Brain pericyte (primary cell): ENCODE measurements around the gene ELAVL1.
"Not testable (repeated sequence)": the region's sequence is repeated elsewhere in the genome, so short reads cannot be mapped to it uniquely, and the experiment has no call there.

Experiments
- DNase-seq: peaks from one replicate; pipeline ENCODE4 v3.0.0-alpha.2; 2012; ENCODE audit warnings: low read depth, low spot score

The ELAVL1 gene

GRCh38 chr19:8005534-8006256, at the start of gene ELAVL1:
Gene ELAVL1 (minus strand): TSS chr19:8005641. CDS start chr19:7991815, 13,826 bp downstream.
- DNase-seq, result peak; percentile 26

- no peak for DNase-seq
These were observed 48.7 kb upstream of the ELAVL1 start for GRCh38 chr19:8054169-8054568.

DNA sequence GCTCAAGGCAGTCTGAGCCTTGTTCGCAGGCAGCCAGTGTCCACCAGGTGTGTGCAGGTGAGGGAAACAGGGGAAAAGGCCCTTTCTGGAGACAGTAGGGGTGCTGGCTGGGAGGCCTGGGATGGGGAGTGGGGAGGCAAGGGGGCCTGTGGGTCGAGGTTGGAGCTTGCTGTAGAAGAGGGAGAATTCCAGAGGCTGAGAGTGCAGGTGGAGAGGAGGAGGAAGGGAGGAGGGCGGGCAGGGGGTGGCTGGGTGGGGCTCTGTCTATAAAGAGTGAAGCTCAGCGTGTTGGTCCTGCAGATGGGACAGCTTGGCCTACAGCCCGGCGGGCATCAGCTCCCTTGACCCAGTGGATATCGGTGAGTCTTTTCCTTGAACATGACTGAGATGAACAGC, 47.0 kb upstream of the ELAVL1 start, which contains the start of gene CCL25:
Gene CCL25 (plus strand): TSS at position 297 of the 396 bp plus-strand sequence. CDS start 290 bp downstream, outside the sequence.
- DNase-seq, result no peak

DNA sequence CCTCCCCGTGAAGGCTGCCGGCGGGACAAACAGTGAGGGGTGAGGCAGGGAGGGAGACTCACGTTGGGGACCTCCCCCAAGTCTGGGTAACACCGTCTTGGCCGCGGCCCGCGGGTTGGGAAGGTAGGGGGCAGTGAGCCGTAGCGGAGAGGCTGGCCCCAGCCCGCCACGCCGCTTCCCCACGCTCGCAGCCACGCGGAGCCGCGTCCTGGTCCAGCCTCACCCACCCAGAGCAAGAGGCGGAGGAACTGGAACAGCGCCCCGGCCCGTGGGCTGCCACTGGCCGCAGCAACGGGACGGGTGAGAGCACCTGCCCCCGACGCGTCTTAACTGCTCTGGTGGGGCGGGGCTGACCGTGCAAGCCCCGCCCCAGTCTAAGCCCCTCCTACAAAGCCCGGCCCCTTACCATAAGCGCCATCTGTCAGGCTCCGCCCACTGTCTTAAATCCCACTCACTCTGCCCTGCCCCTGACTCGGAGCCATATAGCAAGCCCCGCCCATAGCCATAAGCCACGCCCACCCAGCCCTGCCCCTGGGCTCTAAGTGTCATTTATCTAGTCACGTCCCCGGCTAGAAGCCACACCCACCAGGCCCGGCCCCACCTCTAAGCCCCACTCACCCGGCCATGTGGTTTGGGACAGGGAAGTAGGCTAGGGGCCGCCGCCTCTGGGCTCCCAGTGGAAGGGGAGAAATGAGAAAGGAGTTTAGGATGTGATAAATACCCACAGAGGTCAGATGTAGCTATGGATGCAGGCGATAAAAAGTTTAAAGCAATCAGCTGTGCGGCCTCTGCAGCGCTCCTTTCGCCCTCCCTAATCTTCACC, 45.0 kb upstream of the ELAVL1 start:
- DNase-seq, result no peak

- DNase-seq, result no peak
These were observed 41.2 kb upstream of the ELAVL1 start for GRCh38 chr19:8046569-8047165.

DNA sequence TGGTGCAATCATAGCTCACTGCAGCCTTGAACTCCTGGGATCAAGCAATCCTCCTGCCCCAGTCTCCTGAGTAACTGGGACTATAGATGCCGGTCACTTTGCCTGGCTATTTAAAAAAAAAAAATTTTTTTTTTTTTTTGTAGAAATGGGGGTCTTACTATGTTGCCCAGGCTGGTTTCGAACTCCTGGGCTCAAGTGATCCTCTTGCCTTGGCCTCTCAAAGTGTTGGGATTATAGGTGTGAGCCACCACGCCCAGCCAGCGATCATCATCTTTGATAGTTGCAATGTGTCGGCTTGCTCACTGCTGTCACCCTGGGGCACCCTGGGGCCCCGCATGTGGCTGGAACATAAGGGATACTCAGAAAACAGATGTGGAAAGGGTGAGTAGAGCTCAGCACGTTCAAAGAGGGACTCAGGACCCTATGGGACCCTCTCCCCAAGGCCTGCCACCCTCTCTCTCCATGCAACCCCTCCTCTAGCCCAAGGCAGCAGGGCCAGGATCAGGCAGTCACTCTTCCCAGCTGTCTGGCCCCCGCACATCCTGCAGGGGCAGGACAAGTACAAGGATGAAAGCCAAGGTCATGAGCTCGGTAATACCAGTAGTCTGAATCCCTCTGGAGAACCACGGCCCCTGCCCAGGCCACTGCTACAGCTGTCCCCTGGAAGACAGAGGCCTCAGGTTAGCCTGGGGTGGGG, 40.6 kb upstream of the ELAVL1 start:
- no peak for DNase-seq

- DNase-seq, result no peak
These were observed 38.6 kb upstream of the ELAVL1 start for GRCh38 chr19:8044018-8044417.

GRCh38 chr19:8042900-8043299, 37.5 kb upstream of the ELAVL1 start:
- DNase-seq, result no peak

- DNase-seq, result no peak
These were observed 36.1 kb upstream of the ELAVL1 start for GRCh38 chr19:8041531-8041931.

DNA sequence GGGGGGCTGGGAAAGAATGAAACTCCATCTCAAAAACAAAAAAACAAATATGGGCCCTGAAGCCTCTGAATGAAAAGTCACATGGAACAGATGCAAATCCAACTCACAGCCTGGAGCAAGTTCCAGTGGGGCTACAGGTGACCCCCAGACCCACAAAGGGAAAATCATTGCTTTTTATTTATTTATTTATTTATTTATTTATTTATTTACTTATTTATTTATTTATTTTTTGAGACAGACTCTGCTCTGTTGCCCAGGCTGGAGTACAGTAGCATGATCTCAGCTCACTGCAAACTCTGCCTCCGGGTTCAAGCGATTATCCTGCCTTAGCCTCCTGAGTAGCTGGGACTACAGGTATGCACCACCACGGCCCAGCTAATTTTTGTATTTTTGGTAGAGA, 33.8 kb upstream of the ELAVL1 start:
- DNase-seq, result no peak

GRCh38 chr19:8038815-8039214, 33.4 kb upstream of the ELAVL1 start:
- no peak for DNase-seq

GRCh38 chr19:8036434-8037099, 31.1 kb upstream of the ELAVL1 start:
- DNase-seq, result no peak

GRCh38 chr19:8034178-8034525, 28.7 kb upstream of the ELAVL1 start:
- DNase-seq, result no peak

GRCh38 chr19:8033287-8034177, 28.1 kb upstream of the ELAVL1 start:
- DNase-seq, result not testable (repeated sequence)

DNA sequence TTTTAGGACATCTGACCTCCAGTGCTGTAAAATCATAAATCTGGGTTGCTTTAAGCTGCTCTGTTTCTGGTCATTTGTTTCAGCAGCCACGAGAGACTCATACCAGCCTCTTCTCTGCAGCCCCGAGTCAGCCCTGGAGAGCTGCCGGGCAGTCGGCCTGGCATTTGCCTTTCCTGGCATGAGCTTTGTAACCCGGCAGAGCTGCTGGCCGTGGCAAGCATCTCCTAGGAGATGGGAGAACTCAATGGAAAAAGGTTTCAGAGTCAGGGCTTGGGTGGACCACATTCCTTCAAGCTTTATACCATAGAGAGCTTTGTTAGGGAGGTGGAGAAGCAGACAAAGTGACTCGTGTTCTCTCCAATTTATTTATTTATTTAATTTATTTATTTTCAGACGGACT, 25.5 kb upstream of the ELAVL1 start:
- no peak for DNase-seq

- DNase-seq, result no peak
These were observed 23.6 kb upstream of the ELAVL1 start for GRCh38 chr19:8028951-8029491.

- DNase-seq, result no peak
These were observed 19.9 kb upstream of the ELAVL1 start for GRCh38 chr19:8025316-8025715.

DNA sequence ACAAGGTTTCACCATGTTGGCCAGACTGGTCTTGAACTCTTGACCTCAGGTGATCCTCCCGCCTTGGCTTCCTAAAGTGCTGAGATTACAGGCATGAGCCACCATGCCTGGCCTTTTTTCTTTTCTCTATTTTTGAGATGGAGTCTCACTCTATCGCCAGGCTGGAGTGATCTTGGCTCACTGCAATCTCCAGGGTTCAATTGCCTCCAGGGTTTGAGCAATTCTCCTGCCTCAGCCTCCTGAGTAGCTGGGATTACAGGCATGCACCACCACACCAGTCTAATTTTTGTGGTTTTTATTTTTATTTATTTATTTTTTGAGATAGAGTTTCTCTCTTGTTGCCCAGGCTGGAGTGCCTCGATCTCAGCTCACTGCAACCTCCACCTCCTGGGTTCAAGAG, 18.8 kb upstream of the ELAVL1 start:
- DNase-seq, result not testable (repeated sequence)

- no peak for DNase-seq
These were observed 17.9 kb upstream of the ELAVL1 start for GRCh38 chr19:8023371-8023770.

DNA sequence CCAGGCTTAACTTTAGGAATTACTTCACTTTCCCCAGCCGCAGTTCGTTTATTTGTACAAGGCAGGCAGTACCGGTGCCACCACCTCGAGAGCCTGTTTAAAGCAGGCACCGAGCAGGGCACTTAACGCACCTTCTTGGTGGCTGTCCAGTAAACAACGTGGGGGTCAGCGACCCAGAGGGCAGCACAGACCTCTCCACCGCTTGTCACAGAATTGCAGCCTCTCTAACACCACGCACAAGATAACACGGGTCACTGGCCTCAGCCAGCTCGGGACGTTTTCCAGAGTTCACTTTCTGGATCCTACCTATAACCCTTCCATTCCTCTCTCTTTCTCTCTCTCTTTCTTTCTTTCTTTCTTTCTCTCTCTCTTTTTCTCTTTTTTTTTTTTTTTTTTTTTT, 16.8 kb upstream of the ELAVL1 start:
- no peak for DNase-seq
